Pericardium fibroblast (primary cell): ENCODE data around the gene PDCD2. TPM values are rescaled to one million over a fixed set of nuclear protein-coding genes. Genes with fewer than 3 reads are reported as not detected.

ENCODE experiments used
- total RNA-seq: library from RNA; depleted of rRNA; stranded (reverse); fragments of >200 nt; gene quantifications from 2 replicates; pipeline ENCODE4 v1.2.3, GENCODE V29; 2015

The PDCD2 gene, protein sequence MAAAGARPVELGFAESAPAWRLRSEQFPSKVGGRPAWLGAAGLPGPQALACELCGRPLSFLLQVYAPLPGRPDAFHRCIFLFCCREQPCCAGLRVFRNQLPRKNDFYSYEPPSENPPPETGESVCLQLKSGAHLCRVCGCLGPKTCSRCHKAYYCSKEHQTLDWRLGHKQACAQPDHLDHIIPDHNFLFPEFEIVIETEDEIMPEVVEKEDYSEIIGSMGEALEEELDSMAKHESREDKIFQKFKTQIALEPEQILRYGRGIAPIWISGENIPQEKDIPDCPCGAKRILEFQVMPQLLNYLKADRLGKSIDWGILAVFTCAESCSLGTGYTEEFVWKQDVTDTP
- total RNA-seq = 67.0 and 126 TPM in 2 replicates

DNA sequence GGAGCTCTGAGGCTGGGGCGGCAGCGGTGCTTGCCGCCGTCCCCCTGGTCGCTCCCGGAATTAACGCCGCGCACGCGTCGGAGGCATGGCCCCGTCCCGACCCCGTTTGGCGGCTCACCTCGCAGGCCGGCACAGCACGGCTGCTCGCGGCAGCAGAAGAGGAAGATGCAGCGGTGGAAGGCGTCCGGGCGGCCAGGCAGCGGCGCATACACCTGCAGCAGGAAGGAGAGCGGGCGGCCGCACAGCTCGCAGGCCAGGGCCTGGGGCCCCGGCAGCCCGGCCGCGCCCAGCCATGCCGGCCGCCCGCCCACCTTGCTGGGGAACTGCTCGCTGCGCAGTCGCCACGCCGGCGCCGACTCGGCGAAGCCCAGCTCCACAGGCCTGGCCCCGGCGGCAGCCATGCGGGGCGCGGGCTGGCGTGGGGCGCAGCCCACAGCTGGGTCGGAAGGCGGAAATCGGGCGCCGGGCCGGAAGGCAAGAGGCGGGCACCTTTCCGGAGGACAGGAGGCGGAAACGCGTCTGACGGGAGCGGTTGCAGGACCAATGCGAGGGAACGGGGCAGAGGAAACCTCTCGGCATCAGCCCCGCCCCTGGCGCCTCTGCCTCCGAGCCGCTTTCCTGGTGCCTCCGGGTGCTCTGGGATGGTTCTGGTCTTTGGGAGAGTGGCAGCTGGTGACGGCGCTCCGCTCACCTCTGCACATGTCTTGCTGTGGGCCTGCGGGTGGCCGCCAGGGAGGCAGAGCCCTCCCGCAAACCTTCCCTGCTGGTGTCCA is at the start of gene PDCD2:
Gene PDCD2, minus strand, starts transcription at position 457 of the 773 bp plus-strand sequence. Its CDS starts 56 bp downstream, at position 401.

DNA sequence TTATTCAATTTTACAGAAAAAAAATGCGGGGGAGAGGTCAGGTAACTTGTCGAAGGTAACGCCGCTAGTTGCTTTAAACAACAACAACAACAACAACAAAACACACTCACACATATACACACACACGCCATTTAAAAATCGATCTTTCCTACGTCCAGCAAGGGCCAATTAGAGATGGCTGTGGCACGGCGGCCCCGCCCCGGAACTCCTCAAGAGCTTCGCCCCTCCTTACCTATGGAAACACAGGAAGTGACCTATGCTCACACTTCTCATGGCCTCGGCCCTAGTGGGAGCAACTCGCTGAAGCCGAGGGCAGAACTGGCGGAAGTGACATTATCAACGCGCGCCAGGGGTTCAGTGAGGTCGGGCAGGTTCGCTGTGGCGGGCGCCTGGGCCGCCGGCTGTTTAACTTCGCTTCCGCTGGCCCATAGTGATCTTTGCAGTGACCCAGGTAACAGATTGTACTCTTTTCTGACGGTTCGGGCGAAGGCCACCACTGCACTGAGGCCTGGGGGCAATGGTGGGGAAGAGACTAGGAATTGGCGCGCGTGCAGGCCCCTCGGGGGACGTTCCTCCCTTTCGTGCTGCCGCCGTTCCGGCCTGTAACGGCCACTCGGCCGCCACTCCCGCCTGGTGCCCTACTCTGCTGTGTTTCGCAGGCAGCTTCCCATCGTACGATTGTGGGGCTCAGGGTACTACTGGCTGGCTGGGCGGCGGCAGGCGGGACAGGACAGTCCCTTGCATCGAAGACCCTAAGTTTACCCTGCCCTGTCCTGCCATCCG is 30.2 kb downstream of the PDCD2 start, which contains the start of gene TBP:
Gene TBP, plus strand, starts transcription at position 357 of the 783 bp plus-strand sequence. CDS start 2,661 bp downstream, outside the sequence.

DNA sequence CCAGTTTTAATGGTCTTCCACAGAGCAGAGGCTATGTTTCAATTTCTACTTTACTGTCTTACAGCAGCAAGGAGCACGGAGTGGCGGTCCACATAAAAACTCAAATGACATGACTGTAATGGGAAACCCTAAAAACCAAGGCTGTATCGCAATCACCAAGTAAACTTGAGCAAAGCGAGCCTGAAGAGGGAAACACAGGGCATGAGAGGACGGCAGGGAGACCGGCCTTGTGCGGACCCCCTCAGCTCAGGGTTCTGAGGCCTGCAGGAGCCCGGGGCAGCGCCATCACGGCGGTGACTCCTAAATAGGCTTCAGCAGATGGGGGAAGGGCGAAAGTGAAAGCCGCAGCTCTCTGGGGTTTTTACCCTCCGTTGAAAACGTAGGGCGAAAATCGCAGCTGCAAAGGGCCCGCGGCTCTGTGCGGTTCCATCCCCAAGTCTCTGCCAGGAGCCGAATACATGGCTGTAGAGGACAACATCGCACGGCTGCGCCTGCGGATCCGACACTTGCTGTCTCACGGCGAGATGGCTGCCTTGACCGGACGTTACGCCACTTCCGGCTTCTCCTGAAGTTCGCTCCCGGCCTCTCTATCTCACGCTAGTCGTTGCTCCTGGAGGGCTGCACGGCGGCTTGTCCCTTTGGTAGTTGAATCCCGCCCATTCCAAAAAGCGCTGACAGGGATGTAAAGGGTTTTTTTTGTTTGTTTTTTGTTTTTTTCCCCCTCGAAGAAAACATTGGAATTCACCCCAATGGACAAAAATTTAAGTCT is 31.5 kb downstream of the PDCD2 start, which contains the start of gene PSMB1:
Gene PSMB1, minus strand, starts transcription at position 543 of the 769 bp plus-strand sequence. Its CDS starts 65 bp downstream, at position 478.

Other genes starting within 250 kb of the PDCD2 start
- 205 and 261 TPM in 2 replicates for gene PSMB1, start 31.3 kb downstream of the PDCD2 start, total RNA-seq
- 10.8 and 11.8 TPM in 2 replicates for gene TBP, start 30.3 kb downstream of the PDCD2 start, total RNA-seq